Measurements from ENCODE around the gene CCNK. TPM values are rescaled to one million over a fixed set of nuclear protein-coding genes. Genes with fewer than 3 reads are reported as not detected.

CCNK gene
- total RNA-seq, 1 experiment from 2014 or later = 84.7 TPM

GRCh38 chr14:99531251-99532096, 50.3 kb downstream of the CCNK start:
- ChIA-PET POLR2A (no interaction called here), CTCF (interaction anchor here (0.6 to 1.0 kb wide), 2 partner anchors 10 to 219 kb away, joined by 3 read pairs; no protein-coding TSS in a partner anchor)
- H3K4me1 Mint-ChIP-seq = peaks cover 32% of the 10 kb centered on the region
- peak overlapping the region; percentile 91 for H3K27ac Mint-ChIP-seq
- H3K36me3 Mint-ChIP-seq = no peaks in the 10 kb centered on the region
- DNase-seq (ENCODE audit: low spot score) (no peak), ATAC-seq (peak; percentile 21; the same call in 1 of the 2 replicates)
- TF ChIP-seq SOX15 (CRISPR knock-in tag; IDR thresholded peaks at IDR 0.05) (no peak), GTF2I (CRISPR knock-in tag; conservative IDR thresholded peaks at IDR 0.05) (0 out of 2 replicates have a peak, but pooled peaks have one; percentile 15), JUN (CRISPR knock-in tag; IDR thresholded peaks at IDR 0.05) (no peak), NFATC4 (CRISPR knock-in tag; IDR thresholded peaks at IDR 0.05) (no peak)
- TF ChIP-seq, protein P1, sequence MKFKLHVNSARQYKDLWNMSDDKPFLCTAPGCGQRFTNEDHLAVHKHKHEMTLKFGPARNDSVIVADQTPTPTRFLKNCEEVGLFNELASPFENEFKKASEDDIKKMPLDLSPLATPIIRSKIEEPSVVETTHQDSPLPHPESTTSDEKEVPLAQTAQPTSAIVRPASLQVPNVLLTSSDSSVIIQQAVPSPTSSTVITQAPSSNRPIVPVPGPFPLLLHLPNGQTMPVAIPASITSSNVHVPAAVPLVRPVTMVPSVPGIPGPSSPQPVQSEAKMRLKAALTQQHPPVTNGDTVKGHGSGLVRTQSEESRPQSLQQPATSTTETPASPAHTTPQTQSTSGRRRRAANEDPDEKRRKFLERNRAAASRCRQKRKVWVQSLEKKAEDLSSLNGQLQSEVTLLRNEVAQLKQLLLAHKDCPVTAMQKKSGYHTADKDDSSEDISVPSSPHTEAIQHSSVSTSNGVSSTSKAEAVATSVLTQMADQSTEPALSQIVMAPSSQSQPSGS (CRISPR knock-in tag; IDR thresholded peaks at IDR 0.05; ENCODE audit: borderline replicate concordance, low read depth) = no peak
- no peaks in the 10 kb centered on the region for H3K27me3 Mint-ChIP-seq (ENCODE audit: low read depth)
- H3K9me3 Mint-ChIP-seq = no peaks in the 10 kb centered on the region
- no peak overlapping the region for H3K4me3 Mint-ChIP-seq

GRCh38 chr14:99532310-99532709, 51.1 kb downstream of the CCNK start:
- peaks cover 31% of the 10 kb centered on the region for H3K4me1 Mint-ChIP-seq
- DNase-seq (ENCODE audit: low spot score) (no peak), ATAC-seq (no peak)
- H3K36me3 Mint-ChIP-seq = no peaks in the 10 kb centered on the region
- no peaks in the 10 kb centered on the region for H3K27me3 Mint-ChIP-seq (ENCODE audit: low read depth)
- no peak overlapping the region for H3K27ac Mint-ChIP-seq
- POLR2A ChIA-PET = no interaction called here
- TF ChIP-seq, protein P2, sequence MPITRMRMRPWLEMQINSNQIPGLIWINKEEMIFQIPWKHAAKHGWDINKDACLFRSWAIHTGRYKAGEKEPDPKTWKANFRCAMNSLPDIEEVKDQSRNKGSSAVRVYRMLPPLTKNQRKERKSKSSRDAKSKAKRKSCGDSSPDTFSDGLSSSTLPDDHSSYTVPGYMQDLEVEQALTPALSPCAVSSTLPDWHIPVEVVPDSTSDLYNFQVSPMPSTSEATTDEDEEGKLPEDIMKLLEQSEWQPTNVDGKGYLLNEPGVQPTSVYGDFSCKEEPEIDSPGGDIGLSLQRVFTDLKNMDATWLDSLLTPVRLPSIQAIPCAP (CRISPR knock-in tag; IDR thresholded peaks at IDR 0.05) = no peak
- no peak for TF ChIP-seq SMAD3 (CRISPR knock-in tag; IDR thresholded peaks at IDR 0.05; ENCODE audit: borderline replicate concordance)
- no peak for TF ChIP-seq ZNF425 (CRISPR knock-in tag; conservative IDR thresholded peaks at IDR 0.05)
- no peaks in the 10 kb centered on the region for H3K9me3 Mint-ChIP-seq
- CTCF ChIA-PET = no interaction called here
- no peak overlapping the region for H3K4me3 Mint-ChIP-seq

DNA sequence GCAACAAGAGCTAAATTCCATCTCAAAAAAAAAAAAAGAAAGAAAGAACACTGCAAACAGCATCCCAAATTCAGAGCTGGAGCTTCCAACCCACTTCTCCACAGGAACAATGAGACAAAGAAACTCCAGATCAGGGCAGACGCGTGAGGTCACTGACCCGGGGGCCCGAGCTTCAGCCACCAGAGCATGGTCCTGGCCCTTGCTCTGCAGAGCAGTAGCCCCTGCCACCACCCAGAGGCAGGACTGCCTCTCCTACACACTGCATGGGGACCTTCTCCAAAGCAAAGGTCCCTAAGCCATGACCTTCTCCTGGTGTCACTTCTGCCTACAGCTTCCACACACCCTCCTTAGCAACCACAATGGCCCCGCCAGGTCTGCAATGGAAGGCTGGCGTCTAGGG, 53.1 kb downstream of the CCNK start:
- Mint-ChIP-seq H3K9me3 (no peaks in the 10 kb centered on the region), H3K36me3 (no peaks in the 10 kb centered on the region), H3K27ac (peak overlapping the region; percentile 80), H3K4me3 (no peak overlapping the region), H3K27me3 (ENCODE audit: low read depth) (no peaks in the 10 kb centered on the region), H3K4me1 (peaks cover 37% of the 10 kb centered on the region)
- no peak for ATAC-seq
- CTCF ChIA-PET = interaction anchor here (0.6 to 1.1 kb wide), 3 partner anchors 11 to 72 kb away, joined by 3 to 4 read pairs (median 3); no protein-coding TSS in a partner anchor
- POLR2A ChIA-PET = interaction anchor here (1.2 kb wide), 1 partner anchor 59 kb away, joined by 3 read pairs; no protein-coding TSS in a partner anchor
- DNase-seq (ENCODE audit: low spot score) = no peak
- TF ChIP-seq RELA (CRISPR knock-in tag; IDR thresholded peaks at IDR 0.05; ENCODE audit: borderline replicate concordance) (no peak), MAX (CRISPR knock-in tag; IDR thresholded peaks at IDR 0.05) (no peak), ZNF263 (CRISPR knock-in tag; IDR thresholded peaks at IDR 0.05; ENCODE audit: low read depth) (no peak), CDX4 (CRISPR knock-in tag; IDR thresholded peaks at IDR 0.05; ENCODE audit: borderline replicate concordance) (no peak), ZNF423 (CRISPR knock-in tag; IDR thresholded peaks at IDR 0.05) (no peak), ERG (CRISPR knock-in tag; IDR thresholded peaks at IDR 0.05) (no peak), OVOL2 (CRISPR knock-in tag; IDR thresholded peaks at IDR 0.05; ENCODE audit: borderline replicate concordance) (no peak), CREM (CRISPR knock-in tag; IDR thresholded peaks at IDR 0.05) (no peak), TCF7 (CRISPR knock-in tag; IDR thresholded peaks at IDR 0.05; ENCODE audit: low read depth) (no peak), PREB (CRISPR knock-in tag; IDR thresholded peaks at IDR 0.05; ENCODE audit: borderline replicate concordance) (no peak), USF2 (CRISPR knock-in tag; IDR thresholded peaks at IDR 0.05) (no peak), ZNF396 (CRISPR knock-in tag; IDR thresholded peaks at IDR 0.05; ENCODE audit: borderline replicate concordance) (no peak)
- TF ChIP-seq, protein P3, sequence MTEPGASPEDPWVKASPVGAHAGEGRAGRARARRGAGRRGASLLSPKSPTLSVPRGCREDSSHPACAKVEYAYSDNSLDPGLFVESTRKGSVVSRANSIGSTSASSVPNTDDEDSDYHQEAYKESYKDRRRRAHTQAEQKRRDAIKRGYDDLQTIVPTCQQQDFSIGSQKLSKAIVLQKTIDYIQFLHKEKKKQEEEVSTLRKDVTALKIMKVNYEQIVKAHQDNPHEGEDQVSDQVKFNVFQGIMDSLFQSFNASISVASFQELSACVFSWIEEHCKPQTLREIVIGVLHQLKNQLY (CRISPR knock-in tag; IDR thresholded peaks at IDR 0.05) = no peak

All from WTC11 (cell line).